HepG2 (cell line): Measurements from ENCODE around the gene PPARA. TPM values are rescaled to one million over a fixed set of nuclear protein-coding genes. Genes with fewer than 3 reads are reported as not detected.

Source experiments
- ATAC-seq: fragments of 200-7000 bp; cut with Tn5 transposase; 3 replicates; pipeline ENCODE4 v1.9.1; 2020; ENCODE audit warnings: mild to moderate bottlenecking, moderate library complexity
- BruUV-seq: library from RNA; stranded (reverse); fragments of 400-500 nt; replicated peaks from 2 replicates; lab custom pipeline; 2021; lab: Mats Ljungman, UMichigan
- CTCF ChIA-PET: fragments of 300-600 bp; formaldehyde crosslinking; extraction: SDS; loops from one replicate; lab custom pipeline; 2021; ENCODE audit warnings: low total read pairs, inconsistent platforms, low intra/inter-chr PET ratio; lab: Yijun Ruan, JAX
- POLR2A ChIA-PET: fragments of 350-600 bp; sonication (Branson Sonifier 250); formaldehyde crosslinking; loops from one replicate; lab custom pipeline; 2020; ENCODE audit warnings: antibody characterized with exemption, inconsistent platforms; lab: Yijun Ruan, JAX
- DNase-seq: peaks from one replicate; pipeline ENCODE4 v3.0.0-alpha.2; 2015; ENCODE audit warnings: low spot score
- FAIRE-seq: peaks from 3 replicates; lab custom pipeline; 2011; peaks lifted over from hg19 to GRCh38; lab: Jason Lieb, UNC
- H2AFZ ChIP-seq: one replicate; pipeline ENCODE4 v1.6.1; 2011; ENCODE audit warnings: low read length, inconsistent platforms
- H3K27ac ChIP-seq: fragments of 300-600 bp; 3 replicates; pipeline ENCODE4 v1.8.0; 2011; ENCODE audit warnings: mixed run types, mild to moderate bottlenecking, mixed read lengths, low read length, inconsistent platforms; ENCODE audit not compliant: insufficient read depth; ENCODE audit errors: extremely low read length
- H3K27me3 ChIP-seq, 2 experiments: fragments of 200-600 bp in 1 of 2; 2 replicates in 1 of 2; 3 replicates in 1 of 2; pipeline versions ENCODE4 v1.6.0 to v1.8.0; 2011; ENCODE audit warnings: low read length in 2 of 2, mild to moderate bottlenecking in 2 of 2, moderate library complexity in 2 of 2, inconsistent platforms in 1 of 2; ENCODE audit not compliant: insufficient read depth in 2 of 2, control insufficient read depth in 1 of 2
- H3K36me3 ChIP-seq, 2 experiments: fragments of 200-600 bp in 1 of 2; replicated peaks in 1 of 2; 2 replicates in 1 of 2; 3 replicates in 1 of 2; pipeline versions ENCODE4 v1.5.1 to v1.8.0; 2011; ENCODE audit warnings: low read length in 2 of 2, inconsistent platforms in 1 of 2; ENCODE audit not compliant: insufficient read depth in 2 of 2, control insufficient read depth in 1 of 2
- H3K4me1 ChIP-seq: 2 replicates; pipeline ENCODE4 v1.5.1; 2012; ENCODE audit warnings: low read length, inconsistent platforms; ENCODE audit not compliant: insufficient read depth
- H3K4me2 ChIP-seq: 2 replicates; pipeline ENCODE4 v1.6.0; 2011; ENCODE audit warnings: low read depth, low read length, inconsistent platforms
- H3K4me3 ChIP-seq, 3 experiments: fragments of 200-600 bp in 1 of 3; sonication (generic), shearing (Covaris generic) in 1 of 3; replicated peaks in 1 of 3; 2 replicates each; pipeline ENCODE4 v1.5.1; 2011 to 2016; ENCODE audit warnings: low read length in 3 of 3, inconsistent platforms in 2 of 3, low read depth in 2 of 3, mild to moderate bottlenecking in 2 of 3, control low read depth in 1 of 3, mixed read lengths in 1 of 3; ENCODE audit not compliant: insufficient read depth in 1 of 3
- H3K79me2 ChIP-seq: one replicate; pipeline ENCODE4 v1.6.1; 2011; ENCODE audit warnings: low read length, inconsistent platforms; ENCODE audit not compliant: insufficient read depth
- H3K9ac ChIP-seq: 2 replicates; pipeline ENCODE4 v1.6.0; 2011; ENCODE audit warnings: mild to moderate bottlenecking, low read depth, low read length, inconsistent platforms; ENCODE audit not compliant: insufficient read depth
- H3K9me3 ChIP-seq: 2 replicates; pipeline ENCODE4 v1.5.1; 2012; ENCODE audit warnings: mild to moderate bottlenecking, low read length
- H4K20me1 ChIP-seq: 2 replicates; pipeline ENCODE4 v1.6.0; 2011; ENCODE audit warnings: inconsistent platforms, mild to moderate bottlenecking, low read length, moderate library complexity; ENCODE audit not compliant: insufficient read depth
- ARID5B ChIP-seq: IDR thresholded peaks from 2 replicates; pipeline ENCODE4 v1.4.0; 2020; ENCODE audit warnings: mild to moderate bottlenecking, missing genetic modification reagents
- ATF1 ChIP-seq: IDR thresholded peaks from 2 replicates; pipeline ENCODE4 v1.6.1; 2016; ENCODE audit warnings: mild to moderate bottlenecking, control low read depth
- CTCF ChIP-seq: sonication (generic); formaldehyde crosslinking; IDR thresholded peaks from 2 replicates; pipeline ENCODE4 v1.5.0; 2020; ENCODE audit warnings: mild to moderate bottlenecking, missing genetic modification reagents, moderate library complexity
- ETS1 ChIP-seq: sonication (generic); formaldehyde crosslinking; IDR thresholded peaks from 2 replicates; pipeline ENCODE4 v1.4.0; 2020; ENCODE audit warnings: missing genetic modification reagents
- KDM5B ChIP-seq: sonication (generic); formaldehyde crosslinking; IDR thresholded peaks from 2 replicates; pipeline ENCODE4 v1.4.0; 2020; ENCODE audit warnings: missing genetic modification reagents, mild to moderate bottlenecking, borderline replicate concordance
- NRL ChIP-seq: sonication (generic); formaldehyde crosslinking; IDR thresholded peaks from 2 replicates; pipeline ENCODE4 v1.5.0; 2020; ENCODE audit warnings: missing genetic modification reagents, mild to moderate bottlenecking, moderate library complexity, borderline replicate concordance
- RBM22 ChIP-seq: fragments of 200-400 bp; formaldehyde crosslinking; optimal IDR thresholded peaks from 2 replicates; pipeline ENCODE3; 2017; ENCODE audit warnings: mild to moderate bottlenecking, low read length, moderate library complexity
- ZNF510 ChIP-seq: sonication (generic); formaldehyde crosslinking; IDR thresholded peaks from 2 replicates; pipeline ENCODE4 v1.4.0; 2020; ENCODE audit warnings: low read depth, mild to moderate bottlenecking, missing genetic modification reagents
- ZNF616 ChIP-seq: sonication (generic); formaldehyde crosslinking; IDR thresholded peaks from 2 replicates; pipeline ENCODE4 v1.5.0; 2020; ENCODE audit warnings: low read depth, mild to moderate bottlenecking, missing genetic modification reagents
- WGBS: methylation state at CpG from one replicate; pipeline ENCODE4 v1.1.6; 2017; ENCODE audit warnings: low lambda C conversion rate; 5-methylcytosine and 5-hydroxymethylcytosine counted together
- in situ Hi-C: cut with HindIII; loops from 2 replicates; pipeline ENCODE4 v1.10.0; 2017; ENCODE audit warnings: low pct_unique_long_range_greater_than_20kb; ENCODE audit not compliant: extremely low pct_ligation_motif_present
- intact Hi-C: fragments of 100-400 bp; cut with micrococcal nuclease; formaldehyde crosslinking; loops from one replicate; pipeline ENCODE4 v1.10.0; 2022; ENCODE audit not compliant: unreplicated experiment
- polyA plus RNA-seq, 8 experiments: library from polyadenylated mRNA; depleted of rRNA in 3 of 8; stranded (reverse) in 7 of 8; unstranded in 1 of 8; fragments of >200 nt; fragmentation: Illumina TruSeq in 4 of 8; extraction: Trizol in 4 of 8; gene quantifications; 2 replicates each; pipeline versions ENCODE4 v1.2.1 to v1.2.3, GENCODE V29; 2011 to 2016; ENCODE audit warnings: low read depth in 4 of 8, missing spikeins in 1 of 8, mixed read lengths in 1 of 8; ENCODE audit not compliant: insufficient read depth in 1 of 8
- total RNA-seq, 5 experiments: library from RNA; depleted of rRNA; stranded (reverse); fragments of >200 nt; fragmentation: Illumina TruSeq; extraction: Trizol; gene quantifications; 2 replicates each; pipeline ENCODE4 v1.2.3, GENCODE V29; 2016; ENCODE audit warnings: low read depth in 1 of 5

The PPARA gene
- total and polyA plus RNA-seq, 2 of the 13 experiments (the other 11 are each of a cell fraction or from before 2014, with no cell fraction given) = 18.2 to 24.7 TPM

- Histone ChIP-seq H3K27ac (no peak overlapping the region), H3K79me2 (no peaks in the 10 kb centered on the region), H4K20me1 (no peaks in the 10 kb centered on the region), H3K9me3 (no peaks in the 10 kb centered on the region), H2AFZ (no peak overlapping the region)
- 0 out of 2 replicates have a peak, but pooled peaks have one; percentile 4 for TF ChIP-seq CTCF (CRISPR knock-in tag)
- no peak for TF ChIP-seq NRL (CRISPR knock-in tag)
- TF ChIP-seq, all 625 proteins: peak for 1
- Histone ChIP-seq H3K36me3 (no peaks in the 10 kb centered on the region), H3K4me3 (peak overlapping the region in 1 of 3 experiments; percentile 10; a peak in 1 of 6 replicates), H3K4me2 (peak overlapping the region; percentile 25; the same call in 1 of the 2 replicates), H3K4me1 (peaks cover 39% of the 10 kb centered on the region), H3K9ac (no peak overlapping the region), H3K27me3 (peaks cover 7 to 62% of the 10 kb centered on the region in 2 experiments; a peak in 4 of 5 replicates)
- CTCF ChIA-PET = interaction anchor here (1.4 kb wide), 1 partner anchor 114 kb away, joined by 4 read pairs; no protein-coding TSS in a partner anchor
- DNase-seq (no peak), ATAC-seq (no peak), FAIRE-seq (no peak)
- 19% methylated on average over 2 of the region's 7 CpGs for WGBS
- intact Hi-C loops = no loop called here
- POLR2A ChIA-PET = no interaction called here
- in situ Hi-C loops = loop anchor here (5.0 to 25.0 kb wide), 2 partner anchors 192 to 483 kb away; no protein-coding TSS in a partner anchor
- no TSS peak for BruUV-seq
Measured at GRCh38 chr22:46120420-46120737, 29.9 kb upstream of the PPARA start.

GRCh38 chr22:46121079-46121478, 29.2 kb upstream of the PPARA start:
- H3K36me3 ChIP-seq = no peaks in the 10 kb centered on the region
- H3K4me2 ChIP-seq = no peak overlapping the region
- H3K27ac ChIP-seq = no peak overlapping the region
- no peaks in the 10 kb centered on the region for H3K9me3 ChIP-seq
- TF ChIP-seq RBM22 = no peak
- no peak for TF ChIP-seq ZNF510 (CRISPR knock-in tag)
- TF ChIP-seq ARID5B = no peak
- no peak for TF ChIP-seq ETS1 (CRISPR knock-in tag)
- no peak for TF ChIP-seq KDM5B (CRISPR knock-in tag)
- no peak for TF ChIP-seq ATF1 (CRISPR knock-in tag)
- TF ChIP-seq ZNF616 (CRISPR knock-in tag) = no peak
- TF ChIP-seq, all 625 proteins: peak for 0
- intact Hi-C loops = no loop called here
- H2AFZ ChIP-seq = no peak overlapping the region
- H3K4me1 ChIP-seq = peaks cover 39% of the 10 kb centered on the region
- in situ Hi-C loops = loop anchor here (5.0 to 25.0 kb wide), 2 partner anchors 191 to 484 kb away; no protein-coding TSS in a partner anchor
- H3K27me3 ChIP-seq = peaks cover 8 to 57% of the 10 kb centered on the region in 2 experiments; a peak in 4 of 5 replicates
- 33% methylated on average over 2 of the region's 6 CpGs for WGBS
- BruUV-seq = no TSS peak
- DNase-seq (no peak), FAIRE-seq (no peak), ATAC-seq (no peak)
- no peak overlapping the region for H3K9ac ChIP-seq
- H3K4me3 ChIP-seq = no peak overlapping the region
- ChIA-PET CTCF (interaction anchor here (1.4 to 3.2 kb wide), 2 partner anchors 115 to 193 kb away, joined by 4 to 37 read pairs; no protein-coding TSS in a partner anchor), POLR2A (no interaction called here)
- H4K20me1 ChIP-seq = no peaks in the 10 kb centered on the region
- H3K79me2 ChIP-seq = no peaks in the 10 kb centered on the region
